GM18502 (cell line): Measurements from ENCODE around the gene MGAT4B.

Source experiments
- ATAC-seq: cut with Tn5 transposase; IDR thresholded peaks from one replicate; pipeline ENCODE4 v1.9.1; 2021; ENCODE audit warnings: mild to moderate bottlenecking; ENCODE audit not compliant: unreplicated experiment, poor library complexity

MGAT4B gene

DNA sequence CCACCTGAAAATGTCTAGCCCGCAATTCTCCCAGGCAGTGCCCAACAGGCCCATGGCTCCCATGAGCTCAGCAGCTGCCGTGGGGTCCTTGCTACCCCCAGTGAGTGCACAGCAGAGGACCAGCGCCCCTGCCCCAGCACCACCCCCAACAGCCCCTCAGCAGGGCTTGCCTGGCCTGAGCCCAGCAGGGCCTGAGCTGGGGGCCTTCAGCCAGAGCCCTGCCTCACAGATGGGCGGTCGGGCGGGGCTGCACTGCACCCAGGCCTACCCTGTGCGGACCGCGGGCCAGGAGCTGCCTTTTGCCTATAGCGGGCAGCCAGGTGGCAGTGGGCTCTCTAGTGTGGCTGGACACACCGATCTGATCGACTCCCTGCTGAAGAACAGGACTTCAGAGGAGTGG, 32.2 kb downstream of the MGAT4B start:
- ATAC-seq, result no peak

DNA sequence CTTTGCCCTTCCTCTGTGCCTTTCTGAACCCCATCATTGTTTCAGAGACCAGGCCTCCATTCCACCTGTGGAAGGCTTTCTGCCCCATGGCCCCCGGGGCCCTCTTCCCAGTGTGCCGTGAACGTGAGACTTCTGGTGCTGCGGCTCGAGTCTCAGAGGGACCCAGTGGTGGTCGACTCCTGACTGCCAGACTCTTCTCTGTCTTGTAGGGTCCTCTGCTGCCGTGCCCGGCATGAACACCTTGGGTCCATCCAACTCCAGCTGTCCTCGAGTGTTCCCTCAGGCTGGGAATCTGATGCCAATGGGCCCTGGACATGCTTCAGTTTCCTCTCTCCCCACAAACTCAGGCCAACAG, 33.0 kb downstream of the MGAT4B start:
- ATAC-seq, result no peak

GRCh38 chr5:179772351-179772750, 34.3 kb downstream of the MGAT4B start:
- no peak for ATAC-seq

- ATAC-seq, result no peak
These were observed 35.3 kb downstream of the MGAT4B start for GRCh38 chr5:179771311-179771895.

DNA sequence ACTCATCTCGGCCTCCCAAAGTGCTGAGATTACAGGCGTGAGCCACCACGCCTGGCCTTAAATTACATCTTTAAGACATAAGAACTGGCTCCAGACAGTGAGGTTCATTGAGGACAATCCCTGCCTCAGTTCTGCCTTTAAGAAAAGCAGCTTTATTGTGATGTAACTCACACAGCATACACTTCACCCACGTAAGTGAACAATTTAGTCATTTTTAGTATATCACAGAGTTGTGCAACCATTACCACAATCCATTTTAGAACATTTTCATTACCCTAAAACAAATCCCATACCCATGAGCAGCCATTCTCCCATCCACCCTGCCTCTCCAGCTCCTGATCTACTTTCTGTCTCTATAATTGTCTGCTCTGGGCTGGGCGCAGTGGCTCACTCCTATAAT, 36.9 kb downstream of the MGAT4B start:
- no peak for ATAC-seq

GRCh38 chr5:179769271-179769670, 37.4 kb downstream of the MGAT4B start:
- no peak for ATAC-seq

DNA sequence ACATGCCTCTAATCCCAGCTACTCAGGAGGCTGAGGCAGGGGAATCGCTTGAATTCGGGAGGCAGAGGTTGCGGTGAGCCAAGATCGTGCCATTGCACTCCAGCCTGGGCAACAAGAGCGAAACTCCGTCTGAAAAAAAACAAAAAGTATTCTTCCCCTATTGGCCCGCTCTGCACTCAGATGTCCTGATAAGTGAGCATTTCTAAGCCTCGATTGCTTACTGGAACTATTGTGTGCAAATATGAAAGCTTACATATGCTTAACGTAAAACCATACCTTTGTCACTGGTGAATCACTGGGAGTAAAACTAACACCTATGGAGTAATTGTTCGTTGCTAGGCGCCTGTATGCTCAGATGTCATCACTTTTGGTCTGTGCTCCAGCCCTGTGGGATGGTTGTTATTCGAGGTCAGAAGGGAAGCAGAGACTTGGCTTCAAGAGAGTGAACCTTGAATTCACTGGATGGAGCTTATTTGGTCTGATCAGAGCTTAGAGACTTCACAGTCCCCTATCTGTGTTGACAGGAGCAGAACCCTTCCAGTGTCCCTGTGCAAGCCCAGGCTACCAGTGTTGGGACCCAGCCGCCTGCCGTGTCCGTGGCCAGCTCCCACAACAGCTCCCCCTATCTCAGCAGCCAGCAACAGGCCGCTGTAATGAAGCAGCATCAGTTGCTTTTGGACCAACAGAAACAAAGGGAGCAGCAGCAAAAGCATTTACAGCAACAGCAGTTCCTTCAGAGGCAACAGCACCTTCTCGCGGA, 38.2 kb downstream of the MGAT4B start:
- no peak for ATAC-seq

GRCh38 chr5:179767496-179768100, 39.1 kb downstream of the MGAT4B start:
- ATAC-seq, result no peak

DNA sequence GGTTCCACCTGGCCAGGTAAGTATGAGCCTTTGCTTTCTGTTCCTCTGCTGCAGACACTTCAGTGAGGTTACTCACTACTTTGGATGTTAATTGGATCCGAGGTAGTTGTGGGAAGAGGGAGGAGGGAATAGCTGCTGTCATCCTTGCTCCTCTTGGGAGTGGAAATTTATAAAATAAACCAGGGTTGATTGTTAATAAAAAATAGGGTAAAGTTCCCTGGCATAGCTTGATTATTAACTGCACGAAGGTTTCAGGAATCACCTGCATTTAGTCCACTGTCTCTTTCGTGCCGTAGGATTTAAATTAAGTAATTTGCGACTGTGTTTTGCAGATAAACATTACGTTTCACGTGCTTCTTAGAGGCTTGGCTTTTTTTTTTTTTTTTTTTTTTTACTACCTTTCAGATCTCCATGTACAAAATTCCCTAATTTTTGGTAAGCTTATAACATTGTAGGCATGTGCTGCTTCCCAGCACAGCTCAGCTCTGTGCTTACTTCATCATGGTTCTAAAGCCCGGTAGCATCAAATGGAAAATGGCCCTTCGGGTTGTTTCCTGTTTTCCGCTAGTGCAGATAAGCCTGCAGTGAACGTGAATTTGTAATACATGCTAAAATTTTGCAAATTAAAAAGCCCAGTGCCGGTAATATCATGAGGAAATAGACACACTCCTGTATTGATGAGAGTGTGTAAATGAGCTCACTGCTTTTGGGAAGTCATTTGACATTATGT, 39.8 kb downstream of the MGAT4B start:
- no peak for ATAC-seq

GRCh38 chr5:179766021-179766725, 40.5 kb downstream of the MGAT4B start:
- ATAC-seq, result no peak

DNA sequence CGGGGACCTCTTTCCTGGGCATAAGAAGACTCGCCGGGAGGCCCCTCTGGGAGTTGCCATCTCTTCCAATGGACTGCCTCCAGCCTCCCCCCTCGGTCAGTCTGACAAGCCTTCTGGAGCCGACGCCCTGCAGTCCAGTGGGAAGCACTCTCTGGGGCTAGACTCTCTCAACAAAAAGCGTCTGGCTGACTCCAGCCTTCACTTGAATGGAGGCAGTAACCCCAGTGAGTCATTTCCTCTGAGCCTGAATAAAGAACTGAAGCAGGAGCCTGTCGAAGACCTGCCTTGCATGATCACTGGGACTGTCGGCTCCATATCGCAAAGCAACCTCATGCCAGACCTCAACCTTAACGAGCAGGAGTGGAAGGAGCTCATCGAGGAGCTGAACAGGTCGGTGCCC, 41.3 kb downstream of the MGAT4B start:
- ATAC-seq, result no peak

GRCh38 chr5:179764056-179764455, 42.6 kb downstream of the MGAT4B start:
- ATAC-seq, result no peak

GRCh38 chr5:179763215-179763945, 43.3 kb downstream of the MGAT4B start:
- peak; percentile 45 for ATAC-seq

- no peak for ATAC-seq
These were observed 43.9 kb downstream of the MGAT4B start for GRCh38 chr5:179762781-179763176.

DNA sequence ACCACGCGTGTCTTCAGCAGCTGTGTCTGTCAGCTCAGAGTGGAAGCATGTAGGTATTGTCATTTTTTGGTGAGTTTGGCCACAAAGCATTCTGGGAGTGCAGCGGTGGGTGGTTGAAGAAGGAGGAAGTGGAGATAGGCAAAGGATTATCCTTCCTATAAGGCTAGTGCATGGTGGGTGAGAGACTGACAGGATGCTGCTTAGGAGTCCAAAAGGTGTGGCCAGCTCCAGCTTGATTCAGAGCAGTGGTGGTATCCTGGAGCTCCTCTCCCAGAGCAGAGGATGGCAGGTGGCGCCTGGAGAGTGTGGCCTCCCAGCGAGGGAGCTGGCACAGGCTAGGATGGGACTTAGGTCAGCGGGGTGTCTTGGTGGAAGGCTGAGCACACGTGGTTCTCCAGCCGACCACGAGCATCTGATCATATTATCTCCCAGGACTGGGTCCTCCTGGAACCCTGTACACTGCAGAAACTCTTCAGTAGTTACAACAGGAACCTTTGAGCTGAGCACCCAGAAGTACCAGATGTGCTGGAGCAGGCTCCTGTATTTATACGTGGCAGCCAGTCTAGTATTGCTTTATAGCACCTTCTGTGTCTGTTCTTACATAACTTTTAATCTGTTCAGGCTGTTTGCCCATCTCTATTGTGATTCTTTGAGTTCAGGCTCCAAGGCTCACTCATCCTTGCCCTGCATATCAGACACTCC, 44.4 kb downstream of the MGAT4B start:
- no peak for ATAC-seq

- ATAC-seq, result peak; percentile 78
These were observed 46.8 kb downstream of the MGAT4B start for GRCh38 chr5:179759581-179760551.

DNA sequence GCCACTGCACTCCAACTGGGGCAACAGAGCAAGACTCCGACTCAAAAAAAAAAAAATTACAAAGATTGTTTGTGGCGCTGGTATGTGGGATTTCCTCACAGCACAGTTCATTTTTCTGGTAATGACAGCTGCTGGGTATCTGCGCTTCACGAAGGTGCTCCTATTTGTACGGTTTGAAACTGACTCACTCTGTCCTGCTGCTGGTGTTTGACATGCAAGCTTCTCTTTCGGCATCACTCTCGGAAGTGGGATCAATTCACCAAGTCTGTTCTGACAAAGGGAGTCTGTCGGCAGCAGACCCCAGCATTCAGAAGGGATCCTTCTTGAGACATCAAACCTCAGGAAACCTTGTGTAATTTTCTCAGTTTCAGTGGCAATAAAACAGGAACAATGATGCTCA, 47.7 kb downstream of the MGAT4B start:
- ATAC-seq, result no peak

GRCh38 chr5:179755022-179755421, 51.6 kb downstream of the MGAT4B start:
- ATAC-seq, result no peak
